Epidermal melanocyte (primary cell): ENCODE data around the gene TMEM231.

Source experiments
- DNase-seq: peaks from one replicate; pipeline ENCODE4 v3.0.0; 2011; ENCODE audit warnings: low spot score; ENCODE audit not compliant: insufficient read length

Gene TMEM231

GRCh38 chr16:75491876-75492275, 64.2 kb downstream of the TMEM231 start:
- peak; percentile 42 for DNase-seq

GRCh38 chr16:75488322-75488721, 67.7 kb downstream of the TMEM231 start:
- no peak for DNase-seq
